C1 segment of cervical spinal cord (tissue), 14 donors: ENCODE measurements around the gene CPNE5.
A peak's percentile ranks its signal among the peaks of the same experiment; 100 is the strongest.

Source experiments
- DNase-seq, 14 donors: peaks; one replicate each; lab custom pipeline; 2025; lab: John Stamatoyannopoulos, UW

CPNE5 gene

GRCh38 chr6:36836111-36837021 lies 2.9 kb downstream of the CPNE5 start:
- no peak for DNase-seq

DNA sequence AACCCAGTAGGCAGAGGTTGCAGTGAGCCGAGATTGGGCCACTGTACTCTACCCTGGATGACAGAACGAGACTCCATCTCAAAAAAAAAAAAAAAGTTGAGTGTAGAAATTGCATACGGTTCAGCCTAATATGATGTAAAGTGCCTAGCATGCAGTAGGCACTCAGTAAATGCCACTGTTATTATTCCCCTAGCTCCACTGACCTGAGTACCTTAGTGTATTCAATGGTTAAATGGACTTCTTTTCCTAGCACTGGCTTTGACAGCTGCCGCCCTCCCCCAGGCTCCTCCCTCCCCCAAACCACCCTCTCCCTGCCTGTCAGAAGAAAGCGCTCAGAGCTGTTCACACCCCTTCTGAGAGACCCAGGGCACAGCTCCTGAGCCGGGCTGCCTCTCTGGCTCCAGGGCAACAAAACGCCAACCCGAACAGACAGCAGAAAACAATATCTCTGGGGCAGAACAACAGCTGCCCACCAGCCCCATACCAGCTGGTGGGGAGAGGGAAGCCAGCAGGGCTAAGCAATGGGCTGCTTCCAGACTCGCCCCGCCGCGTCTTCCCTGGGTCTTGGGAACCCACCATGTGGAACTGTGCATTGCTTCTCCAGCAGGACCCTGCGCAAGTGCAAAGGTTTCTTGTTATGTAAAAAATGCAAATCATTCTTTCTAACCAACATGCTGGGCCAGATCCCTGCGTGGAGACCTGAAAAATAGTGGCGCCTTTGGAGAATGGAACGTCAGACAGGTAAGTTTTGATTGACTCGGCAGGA lies 4.5 kb downstream of the CPNE5 start:
- no peak for DNase-seq

DNA sequence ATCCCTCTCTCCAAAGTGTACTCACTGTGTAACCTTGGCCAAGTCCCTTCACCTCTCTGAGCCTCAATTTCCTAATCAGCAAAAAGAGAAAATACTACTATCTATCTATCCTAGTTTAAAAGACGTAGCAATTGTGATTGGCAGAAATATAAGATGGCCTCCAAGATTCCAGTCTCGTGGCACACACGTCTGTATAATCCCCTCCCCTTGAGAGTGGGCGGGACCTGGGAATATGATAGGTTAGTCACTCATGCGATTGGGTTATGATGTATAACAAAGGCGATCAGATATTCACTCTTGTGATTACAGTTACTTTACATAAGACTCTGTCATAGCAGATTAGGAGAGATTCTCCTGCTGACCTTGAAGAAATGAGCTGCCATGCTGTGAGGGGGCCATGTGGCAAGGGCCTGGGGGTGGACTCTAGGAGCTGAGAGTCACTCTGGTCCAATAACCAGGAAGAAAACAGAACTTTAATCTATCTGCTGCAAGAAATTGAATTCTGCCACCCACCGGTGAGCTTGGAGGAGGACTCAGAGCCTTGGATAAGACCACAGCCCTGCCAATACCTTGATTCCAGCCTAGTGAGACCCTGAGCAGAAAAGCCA lies 6.0 kb downstream of the CPNE5 start:
- DNase-seq: no peak

- no peak for DNase-seq
Observed at GRCh38 chr6:36832313-36832712, 6.9 kb downstream of the CPNE5 start.

- no peak for DNase-seq
Observed at GRCh38 chr6:36830577-36830976, 8.7 kb downstream of the CPNE5 start.

GRCh38 chr6:36829919-36830544 lies 9.2 kb downstream of the CPNE5 start:
- peak in 9 of 14 donors; percentile 16 to 84 (median 57) for DNase-seq

DNA sequence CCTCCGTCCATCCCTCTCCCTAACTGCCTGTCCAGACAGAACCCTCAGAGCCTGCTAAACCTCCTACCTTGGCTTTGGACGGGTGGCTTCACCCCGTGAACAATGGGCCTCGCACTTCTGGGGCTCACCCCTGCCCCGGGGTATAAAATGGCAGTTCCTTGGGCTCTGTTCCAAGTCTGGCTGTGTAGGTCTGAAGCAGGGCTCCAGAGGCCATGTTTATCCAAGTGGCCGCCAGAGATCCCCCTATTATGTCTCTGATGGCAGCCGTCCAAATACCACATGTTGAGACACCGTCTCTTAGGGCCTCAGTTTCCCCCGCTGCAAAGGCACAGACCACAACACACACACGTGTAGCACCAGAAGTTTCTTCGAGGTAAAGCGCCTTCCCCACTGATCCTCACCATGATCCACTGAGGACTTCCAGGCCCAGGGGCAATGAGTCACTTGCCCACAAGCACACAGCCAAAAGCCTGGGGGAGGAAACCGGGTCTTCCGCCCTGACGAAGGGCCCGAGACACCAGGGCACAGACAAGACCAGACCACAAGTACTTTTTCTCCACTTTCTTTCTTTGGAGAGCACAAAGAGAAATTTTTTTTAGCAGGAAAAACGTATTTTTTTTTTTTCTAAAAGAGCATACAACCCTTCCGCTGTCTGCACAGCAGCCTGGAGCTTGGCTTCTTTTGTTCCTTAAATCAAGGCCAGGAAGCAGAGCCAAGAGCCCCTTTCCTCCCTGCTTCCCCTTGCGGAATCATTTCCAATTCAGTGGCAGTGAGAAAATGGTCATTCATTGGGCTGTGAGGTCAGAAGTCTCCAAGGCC lies 11.8 kb downstream of the CPNE5 start:
- peak in 6 of 14 donors; percentile 30 to 68 (median 52) for DNase-seq

DNA sequence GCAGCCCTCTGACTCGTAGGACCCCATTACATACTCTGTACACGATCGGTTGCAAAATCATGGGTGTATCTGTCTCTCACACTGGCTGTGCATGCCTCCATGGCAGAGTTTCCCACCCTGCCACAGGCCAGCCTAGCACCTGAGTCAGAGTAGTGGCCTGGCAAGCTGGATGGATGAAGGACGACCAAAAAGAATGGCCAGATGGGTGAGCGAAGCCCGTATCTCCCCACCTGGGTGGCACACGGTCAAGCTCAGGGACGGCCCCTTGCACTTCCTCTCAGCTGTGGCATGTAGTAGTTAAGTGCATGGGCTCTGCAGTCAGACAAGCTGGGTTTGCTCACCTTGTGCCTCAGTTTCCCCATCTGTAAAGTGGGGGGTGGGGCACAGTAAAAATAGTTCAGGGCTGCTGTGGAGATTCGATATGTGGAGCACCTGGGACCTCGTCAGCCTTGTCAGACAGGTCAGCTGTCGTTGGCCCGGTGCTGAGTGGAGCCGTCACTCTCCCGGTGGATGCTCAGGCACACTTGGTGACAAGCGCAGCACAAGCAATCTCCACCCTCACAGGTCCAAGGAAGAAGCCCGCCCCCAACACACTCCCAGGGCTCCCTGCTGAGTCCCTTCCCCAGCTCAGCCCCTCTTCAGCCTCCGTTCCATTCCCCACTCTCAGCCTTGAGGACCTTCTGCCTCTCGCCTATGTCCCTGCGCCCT lies 12.6 kb downstream of the CPNE5 start:
- no peak for DNase-seq

DNA sequence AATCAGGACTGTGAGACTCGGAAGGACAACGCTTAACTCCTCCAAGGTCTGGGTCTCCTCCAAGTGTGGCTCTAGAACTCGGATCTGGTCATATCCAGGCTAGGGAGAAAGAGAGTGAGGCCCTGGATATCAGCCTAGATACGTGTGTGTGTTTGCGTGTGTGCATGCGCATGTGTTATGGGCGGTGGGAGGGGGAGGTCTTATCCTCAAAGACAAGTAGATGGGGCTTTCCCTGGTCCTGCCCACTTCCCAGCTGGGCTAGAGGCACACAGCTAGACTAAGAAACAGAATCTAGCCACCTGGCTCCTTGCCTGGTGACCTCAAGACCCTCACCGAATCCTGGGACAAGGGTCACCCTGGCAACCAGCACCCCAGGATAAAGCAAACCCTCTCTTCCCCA lies 13.2 kb downstream of the CPNE5 start:
- DNase-seq: no peak

DNA sequence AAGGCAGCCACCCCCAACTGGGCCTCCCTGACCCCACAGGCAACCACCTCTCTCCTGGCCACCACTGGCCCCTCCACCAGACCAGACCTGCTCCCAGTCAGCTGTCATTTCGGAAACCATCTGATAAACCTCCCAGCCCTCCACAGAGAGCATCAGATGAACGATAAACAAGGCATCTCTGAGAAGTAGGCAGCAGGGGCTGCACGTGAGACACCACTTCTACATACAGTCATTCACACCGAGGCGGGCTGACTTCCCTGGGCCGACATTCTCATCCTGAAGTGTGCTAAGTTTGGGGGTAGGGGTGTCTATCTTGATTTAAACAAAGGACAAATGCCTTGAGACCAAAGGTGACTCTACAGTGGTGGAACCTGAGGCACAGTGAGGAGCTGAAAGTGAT lies 13.8 kb downstream of the CPNE5 start:
- DNase-seq: no peak

GRCh38 chr6:36824253-36824652 lies 15.0 kb downstream of the CPNE5 start:
- no peak for DNase-seq

GRCh38 chr6:36823421-36824096 lies 15.7 kb downstream of the CPNE5 start:
- no peak for DNase-seq

GRCh38 chr6:36822506-36823269 lies 16.6 kb downstream of the CPNE5 start:
- DNase-seq: no peak

DNA sequence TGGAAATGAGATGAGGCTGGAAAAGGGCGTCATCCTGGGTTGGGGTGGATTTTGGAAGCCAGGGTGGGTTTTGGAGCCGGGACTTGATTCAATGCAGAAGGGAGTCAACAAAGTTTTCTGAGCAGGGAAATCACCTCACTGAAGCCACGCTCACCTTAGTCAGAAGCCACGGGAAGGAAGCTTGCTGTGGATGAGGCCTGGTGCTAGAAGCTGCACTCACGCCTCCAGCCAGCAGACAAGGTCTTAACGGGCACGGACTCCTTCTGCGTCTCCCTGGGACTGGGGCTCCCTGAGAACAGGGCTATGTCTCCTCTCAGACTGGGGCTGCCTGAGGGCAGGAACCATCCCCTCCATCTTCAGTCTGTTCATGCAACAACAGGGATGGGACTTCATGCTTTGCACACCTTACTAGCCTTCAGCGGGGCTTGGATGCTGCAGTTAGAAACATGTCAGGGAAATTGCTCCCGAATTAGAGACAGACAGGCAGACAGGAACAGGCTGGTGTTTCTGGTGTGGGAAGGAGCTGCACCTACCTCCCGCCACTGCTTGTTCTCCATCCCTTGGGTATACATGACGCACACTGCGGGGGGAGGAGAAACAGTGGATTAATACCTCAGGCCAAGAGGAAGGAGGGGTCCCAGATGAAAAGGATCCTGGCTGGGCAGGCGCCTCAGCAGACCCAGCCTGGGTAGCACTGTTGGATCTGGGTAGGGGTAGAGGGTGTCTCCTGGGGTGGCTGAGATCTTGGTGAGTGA lies 17.5 kb downstream of the CPNE5 start:
- DNase-seq: no peak

DNA sequence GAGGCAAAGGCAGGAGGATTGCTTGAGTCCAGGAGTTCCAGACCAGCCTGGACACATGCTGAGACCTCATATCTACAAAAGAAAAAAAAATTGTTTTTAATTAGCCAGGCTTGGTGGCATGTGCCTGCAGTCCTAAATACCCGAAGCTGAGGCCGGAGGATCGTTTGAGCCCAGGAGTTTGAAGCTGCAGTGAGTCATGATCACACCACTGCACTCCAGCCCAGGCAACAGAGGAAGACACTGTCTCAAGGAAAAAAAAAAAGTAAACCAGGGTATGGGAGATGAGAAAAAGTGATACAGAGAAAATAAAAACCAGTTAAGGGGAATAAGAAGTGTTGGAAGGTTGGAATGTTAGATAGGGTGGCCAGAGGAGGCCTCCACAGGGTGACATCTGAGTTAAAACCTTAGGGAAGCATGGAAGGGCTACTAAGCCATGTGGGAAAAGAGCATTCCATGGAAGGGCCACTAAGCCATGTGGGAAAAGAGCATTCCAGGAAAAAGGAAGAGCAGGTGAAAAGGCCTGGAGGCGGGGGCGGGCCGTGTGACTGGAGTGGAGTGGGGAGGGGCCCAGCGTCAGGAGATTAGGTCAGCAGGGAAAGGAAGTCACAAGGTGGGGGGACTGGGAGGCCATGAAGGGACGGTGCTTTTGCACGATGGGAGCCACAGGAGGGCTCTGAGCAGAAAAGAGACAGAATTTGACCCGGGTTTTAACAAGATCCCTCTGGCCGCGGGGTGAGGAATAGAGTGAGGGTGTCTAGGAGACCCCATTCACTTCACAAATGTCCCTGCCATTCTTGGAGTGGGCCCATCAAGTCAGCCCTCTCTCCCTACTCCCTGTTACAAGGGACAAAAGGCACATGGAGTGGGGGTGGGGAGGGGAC lies 18.3 kb downstream of the CPNE5 start:
- DNase-seq: no peak

GRCh38 chr6:36818756-36819155 lies 20.5 kb downstream of the CPNE5 start:
- no peak for DNase-seq

GRCh38 chr6:36817847-36818246 lies 21.4 kb downstream of the CPNE5 start:
- DNase-seq: no peak
